DMS114 treated with DMSO at 0.1 percent for 48 hours (cell line): ENCODE data around the gene DBX1.
"Not testable (repeated sequence)": the region's sequence is repeated elsewhere in the genome, so short reads cannot be mapped to it uniquely, and the experiment has no call there.

ENCODE experiments used
- DNase-seq: peaks from one replicate; lab custom pipeline; 2025; ENCODE audit not compliant: unreplicated experiment; lab: John Stamatoyannopoulos, UW

Gene DBX1, protein sequence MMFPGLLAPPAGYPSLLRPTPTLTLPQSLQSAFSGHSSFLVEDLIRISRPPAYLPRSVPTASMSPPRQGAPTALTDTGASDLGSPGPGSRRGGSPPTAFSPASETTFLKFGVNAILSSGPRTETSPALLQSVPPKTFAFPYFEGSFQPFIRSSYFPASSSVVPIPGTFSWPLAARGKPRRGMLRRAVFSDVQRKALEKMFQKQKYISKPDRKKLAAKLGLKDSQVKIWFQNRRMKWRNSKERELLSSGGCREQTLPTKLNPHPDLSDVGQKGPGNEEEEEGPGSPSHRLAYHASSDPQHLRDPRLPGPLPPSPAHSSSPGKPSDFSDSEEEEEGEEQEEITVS

DNA sequence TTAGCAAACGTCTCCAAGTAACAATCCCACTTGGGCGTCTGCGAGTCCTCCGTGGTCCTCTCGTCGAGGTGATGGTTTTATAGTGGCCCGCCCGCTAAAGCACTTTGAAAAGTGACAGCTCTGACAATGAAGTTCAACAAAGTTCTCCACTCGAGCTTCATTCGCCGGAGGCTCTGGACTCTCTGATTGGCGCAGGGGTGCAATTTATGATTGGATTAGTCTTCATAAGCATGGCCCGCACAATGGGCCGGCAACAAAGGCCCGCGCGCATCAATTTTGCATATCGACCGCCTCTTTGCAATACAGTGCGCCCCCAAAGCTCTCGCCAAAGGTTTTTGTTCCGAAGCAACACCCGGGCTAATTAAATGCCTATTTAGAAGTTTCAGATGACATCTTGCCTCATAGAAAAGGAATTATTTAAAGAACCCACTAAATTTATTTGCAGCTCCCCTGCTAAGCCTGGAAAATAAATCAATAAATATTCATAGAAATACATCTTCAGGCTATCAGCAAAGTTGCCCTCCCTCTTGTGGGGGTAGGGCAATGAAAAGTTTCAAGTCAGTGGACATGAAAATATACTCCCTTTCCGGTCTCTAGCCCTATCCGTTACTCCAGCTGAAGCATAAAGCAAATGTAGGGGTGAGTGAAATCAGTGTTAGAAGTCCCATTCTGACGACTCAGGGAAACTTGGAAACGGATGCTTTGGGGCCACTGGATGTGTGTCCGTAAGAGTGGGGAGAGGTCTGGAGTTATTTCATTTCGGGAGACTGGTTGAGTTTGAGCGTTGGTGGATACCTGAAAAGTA, at the start of gene DBX1:
TSS of gene DBX1 (minus strand) at position 51 of the 805 bp plus-strand sequence. CDS start 151 bp downstream, outside the sequence.
- no peak for DNase-seq

DNA sequence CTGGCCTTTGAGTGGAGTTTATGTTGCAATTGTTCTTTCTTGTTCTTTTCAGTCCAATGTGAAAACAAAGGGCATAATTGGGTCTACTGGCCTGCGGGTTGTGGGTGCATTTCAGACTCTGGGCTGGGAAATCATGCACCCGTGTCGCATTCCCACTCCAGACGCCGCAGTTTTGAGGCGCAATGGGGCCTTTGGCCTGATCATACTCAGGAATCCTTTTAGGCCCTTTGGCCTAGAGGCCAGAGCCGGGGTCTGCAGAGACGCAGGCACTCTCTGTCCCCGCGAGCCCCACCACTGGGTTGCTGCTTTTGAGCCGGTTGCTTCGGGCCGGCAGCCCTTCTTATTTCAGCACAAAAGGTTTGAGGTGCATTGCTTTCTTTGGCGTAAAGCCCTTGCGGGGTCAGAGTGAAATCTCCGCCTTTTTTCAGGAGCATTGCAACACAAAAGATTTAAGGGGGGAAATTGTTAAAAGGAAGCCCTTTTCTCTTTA, 48.4 kb upstream of the DBX1 start:
- DNase-seq, result no peak

DNA sequence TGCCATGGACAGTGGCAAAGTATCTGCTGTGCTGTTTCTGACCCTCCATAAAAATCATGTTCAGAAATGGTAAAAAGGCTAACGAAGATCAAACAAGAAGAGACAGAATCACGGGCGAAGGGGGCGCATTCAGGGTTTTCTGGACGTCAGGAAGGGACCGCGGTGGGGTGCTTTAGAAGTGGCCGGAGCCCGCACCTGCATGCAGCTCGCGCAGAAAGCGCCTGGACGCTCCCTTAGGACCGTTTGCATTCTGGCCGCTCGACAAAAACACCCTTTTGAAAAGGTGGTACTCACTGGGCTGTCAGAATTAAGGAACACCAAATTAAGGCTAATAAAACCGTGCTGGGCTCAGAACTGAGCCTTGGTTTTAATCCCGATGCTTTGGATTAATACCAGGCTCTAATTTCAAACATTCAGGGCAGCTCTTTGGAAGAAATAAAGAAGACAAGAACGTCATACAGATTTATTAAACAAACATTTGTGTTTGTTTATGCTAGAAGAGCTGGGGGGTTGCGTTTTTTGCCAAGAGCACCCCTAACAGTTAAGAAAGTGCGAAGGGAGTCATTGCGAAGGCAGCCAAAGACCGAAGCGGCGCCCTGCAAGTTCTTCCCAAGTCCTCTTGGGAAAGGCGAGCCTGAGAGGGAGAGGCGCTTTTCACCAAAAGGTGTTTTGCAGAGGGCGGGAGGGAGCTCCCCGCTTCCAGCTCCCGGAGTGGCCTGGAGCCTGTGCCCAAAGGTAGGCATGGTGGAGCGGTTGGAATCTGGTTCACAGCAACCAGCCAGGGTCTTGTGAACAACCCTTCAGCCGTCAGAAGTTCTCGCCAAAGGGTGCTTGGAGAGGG, 47.7 kb upstream of the DBX1 start:
- DNase-seq, result no peak

DNA sequence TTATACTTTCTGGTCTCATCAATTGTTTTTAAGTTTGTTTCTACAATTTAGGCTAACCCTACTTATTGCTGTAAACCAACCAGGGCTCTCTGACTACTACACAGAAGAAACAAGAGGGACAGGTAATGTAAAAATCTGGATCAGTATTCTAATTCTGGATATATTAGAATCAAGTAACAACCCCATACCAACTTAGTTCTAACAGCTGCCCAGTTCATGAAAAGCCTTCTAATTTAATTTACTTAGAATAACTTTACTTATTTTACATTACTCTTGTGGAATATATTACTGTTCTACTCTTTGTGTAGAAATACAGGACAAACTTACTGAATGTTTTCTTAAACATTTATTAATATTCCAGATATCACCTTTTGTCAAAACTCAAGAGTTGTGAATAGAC, 45.5 kb upstream of the DBX1 start:
- no peak for DNase-seq

DNA sequence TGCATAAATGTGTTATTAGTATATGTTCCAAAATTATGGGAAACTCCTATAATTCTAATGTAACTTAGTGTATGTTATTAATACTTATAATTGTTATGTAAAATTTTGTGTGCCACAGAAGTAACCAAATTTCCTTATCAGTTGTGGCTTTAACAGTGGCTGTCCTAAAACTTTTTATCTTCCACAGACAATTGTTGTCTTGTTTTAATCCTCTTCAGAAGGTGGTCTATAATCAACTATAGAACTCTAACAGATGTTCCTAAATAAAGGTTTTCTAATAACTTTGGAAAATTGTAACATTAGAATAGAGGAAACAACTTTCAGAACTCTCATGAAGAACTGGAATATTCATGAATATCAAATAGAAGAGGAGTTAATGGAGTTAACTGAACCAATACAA, 44.4 kb upstream of the DBX1 start:
- DNase-seq, result no peak

DNA sequence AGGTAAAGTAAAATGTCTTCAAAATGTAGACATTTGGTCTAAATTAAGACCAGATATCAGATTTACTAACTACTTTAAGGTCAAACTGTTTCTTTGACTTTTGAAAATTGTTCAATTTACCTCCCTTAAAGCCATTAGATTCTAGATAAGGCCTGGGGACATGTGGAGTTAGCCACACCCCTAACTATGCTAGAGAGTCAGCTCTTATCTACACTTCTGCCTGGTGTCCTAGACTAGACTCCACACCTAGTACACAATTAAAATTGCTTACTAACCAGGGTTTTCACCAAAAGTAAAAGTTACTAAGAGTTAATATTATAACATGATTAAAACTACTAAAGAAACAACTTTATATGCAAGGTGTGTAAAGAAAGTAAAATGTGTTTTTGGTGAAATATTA, 43.6 kb upstream of the DBX1 start:
- DNase-seq, result no peak

DNA sequence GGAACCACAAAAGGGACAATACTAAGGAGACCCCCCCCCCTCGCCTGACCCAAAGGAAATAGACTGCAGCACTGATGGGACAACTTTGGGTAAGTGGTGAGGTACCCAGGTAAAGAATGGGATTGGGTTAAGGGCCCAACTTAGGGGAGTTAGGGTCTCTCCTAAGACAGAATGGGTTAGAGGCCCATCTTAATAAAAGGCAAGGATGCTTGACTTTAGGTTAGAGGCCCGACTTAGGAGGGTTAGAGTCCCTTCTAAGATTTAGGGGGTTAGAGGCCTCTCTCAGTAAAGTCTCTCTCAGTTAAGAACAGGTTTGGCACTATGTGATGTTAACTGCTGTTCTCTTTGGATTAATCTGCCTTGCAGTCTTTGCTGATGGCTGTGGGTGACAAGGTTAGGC, 41.0 kb upstream of the DBX1 start:
- DNase-seq, result no peak

DNA sequence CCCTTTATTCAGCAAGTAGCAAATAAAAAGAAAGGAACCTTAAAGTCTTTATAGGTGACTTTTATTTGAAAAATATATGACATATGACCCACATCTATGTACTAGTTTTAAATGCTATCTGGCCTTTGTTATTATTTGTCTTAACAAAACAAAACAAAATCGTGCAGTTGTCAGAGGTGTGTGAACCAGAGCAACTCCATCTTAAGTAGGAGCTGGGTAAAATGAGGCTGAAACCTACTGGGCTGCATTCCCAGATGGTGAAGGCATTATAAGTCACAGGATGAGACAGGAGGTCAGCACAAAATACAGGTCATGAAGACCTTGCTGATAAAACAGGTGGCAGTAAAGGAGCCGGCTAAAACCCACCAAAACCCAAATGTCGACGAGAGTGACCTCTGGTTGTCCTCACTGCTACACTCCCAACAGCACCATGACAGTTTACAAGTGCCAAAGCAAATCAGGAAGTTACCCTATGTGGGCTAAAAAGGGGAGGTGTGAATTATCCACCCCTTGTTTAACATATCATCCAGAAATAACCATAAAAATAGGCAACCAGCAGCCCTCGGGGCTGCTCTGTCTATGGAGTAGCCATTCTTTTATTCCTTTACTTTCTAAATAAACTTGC, 40.2 kb upstream of the DBX1 start:
- not testable (repeated sequence) for DNase-seq

DNA sequence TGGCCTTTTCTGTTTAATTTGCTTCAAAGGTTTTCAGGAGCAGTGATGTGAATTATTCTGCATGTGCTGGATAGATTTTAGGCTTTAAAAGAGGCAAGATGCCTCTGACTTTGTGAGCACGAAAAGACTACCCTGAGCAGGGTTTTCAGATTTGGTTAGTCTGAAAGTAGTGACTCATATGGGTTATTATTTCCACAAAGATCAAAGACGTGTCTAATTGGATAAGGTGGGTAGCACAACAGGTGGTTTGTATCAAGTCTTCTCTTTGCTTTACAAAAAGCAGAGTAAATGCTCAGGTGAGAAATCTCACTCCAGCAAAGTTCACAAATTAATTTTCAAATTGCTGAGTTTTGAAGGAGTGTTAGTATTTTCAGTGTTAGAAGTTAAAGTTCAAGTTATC, 37.6 kb upstream of the DBX1 start:
- no peak for DNase-seq

DNA sequence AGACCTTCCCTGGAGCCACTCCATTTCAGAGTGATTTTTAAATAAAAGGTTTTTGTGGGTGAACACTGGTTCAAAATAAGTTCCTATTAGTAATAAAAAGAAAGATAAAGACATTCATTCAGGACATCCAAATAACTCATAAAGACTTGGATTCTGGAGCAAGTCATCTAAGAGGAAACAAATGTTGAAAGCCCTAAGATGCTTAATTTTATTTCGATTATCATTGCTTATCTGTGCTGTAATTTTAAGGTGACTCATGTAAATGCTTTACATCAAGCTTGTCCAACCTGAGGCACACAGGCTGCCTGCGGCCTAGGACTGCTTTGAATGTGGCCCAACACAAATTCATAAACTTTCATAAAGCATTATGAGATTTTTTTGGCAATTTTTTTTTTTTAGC, 34.2 kb upstream of the DBX1 start:
- no peak for DNase-seq

DNA sequence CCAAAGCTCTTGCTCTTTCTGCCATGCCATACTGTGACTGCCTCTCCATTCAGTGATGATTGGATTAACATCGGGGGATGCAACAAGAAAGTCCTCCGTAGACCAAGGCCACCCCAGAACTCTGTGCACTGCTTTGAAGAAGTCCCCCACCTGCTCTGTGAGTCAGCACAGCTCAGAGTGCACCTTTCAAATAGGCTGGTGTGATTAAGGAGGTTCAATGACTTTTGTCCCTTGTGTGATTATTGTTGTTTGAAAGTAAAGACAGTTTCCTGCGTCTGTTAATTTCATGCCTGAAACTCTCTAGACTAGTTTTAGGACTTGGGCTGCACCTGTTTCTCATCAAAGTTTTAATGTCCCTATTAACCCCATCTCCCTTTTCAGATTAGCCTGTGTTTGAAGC, 33.0 kb upstream of the DBX1 start:
- DNase-seq, result no peak

DNA sequence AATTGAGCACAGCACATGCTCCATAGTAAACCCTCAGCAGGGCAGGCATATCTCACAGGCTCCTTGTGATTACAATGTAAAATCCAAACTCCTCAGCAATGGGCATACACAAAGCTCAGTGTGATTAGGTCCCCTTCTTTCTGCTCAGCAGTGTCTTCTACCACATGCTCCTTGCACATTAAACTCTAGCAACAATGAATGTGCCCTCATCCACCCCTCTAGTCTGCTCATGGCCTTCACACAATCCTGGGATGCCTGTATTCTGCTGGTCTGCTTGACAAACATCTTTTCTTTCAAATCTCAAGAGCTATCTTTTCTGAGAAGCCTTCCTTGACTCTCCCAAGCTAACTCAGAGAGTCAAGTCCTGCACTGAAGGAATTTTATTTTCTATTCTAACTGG, 32.4 kb upstream of the DBX1 start:
- DNase-seq, result no peak

DNA sequence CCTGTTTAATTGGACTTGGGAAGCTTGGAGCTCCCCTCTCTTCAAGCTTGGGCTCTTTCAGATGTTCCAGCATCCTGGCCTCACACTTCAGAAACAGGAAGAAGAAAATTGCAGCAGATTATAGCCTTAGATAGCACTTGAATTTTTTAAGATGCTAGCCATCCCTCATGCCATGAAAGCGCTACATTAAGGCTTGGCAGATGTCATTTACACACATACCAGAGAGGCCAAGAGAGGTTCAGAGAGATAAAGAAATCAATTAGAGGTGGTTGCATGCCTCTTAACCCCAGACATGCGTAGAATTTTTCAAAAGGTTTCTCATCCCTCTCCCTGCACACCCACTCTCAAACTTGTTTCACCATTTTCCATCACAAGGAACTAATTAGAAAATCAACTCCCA, 31.9 kb upstream of the DBX1 start:
- no peak for DNase-seq

DNA sequence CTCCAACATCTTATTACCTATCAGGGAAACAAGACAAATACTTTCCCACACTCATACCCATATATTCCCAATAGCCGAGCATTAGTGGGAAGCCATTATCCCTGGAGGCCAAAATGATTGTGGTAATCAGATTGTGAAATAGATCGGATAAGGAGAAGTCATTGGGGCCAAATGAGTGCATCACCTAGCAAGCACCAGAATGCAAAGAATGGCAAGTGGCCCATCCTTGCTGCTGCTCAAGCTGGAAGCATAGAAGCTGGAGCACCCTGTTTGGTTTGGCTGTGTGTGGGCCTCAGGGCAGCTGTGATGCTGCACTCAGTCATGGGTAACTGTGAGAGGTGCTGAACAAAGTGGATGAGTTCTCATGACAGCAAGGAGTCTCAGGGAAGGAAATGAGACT, 18.7 kb upstream of the DBX1 start:
- no peak for DNase-seq

DNA sequence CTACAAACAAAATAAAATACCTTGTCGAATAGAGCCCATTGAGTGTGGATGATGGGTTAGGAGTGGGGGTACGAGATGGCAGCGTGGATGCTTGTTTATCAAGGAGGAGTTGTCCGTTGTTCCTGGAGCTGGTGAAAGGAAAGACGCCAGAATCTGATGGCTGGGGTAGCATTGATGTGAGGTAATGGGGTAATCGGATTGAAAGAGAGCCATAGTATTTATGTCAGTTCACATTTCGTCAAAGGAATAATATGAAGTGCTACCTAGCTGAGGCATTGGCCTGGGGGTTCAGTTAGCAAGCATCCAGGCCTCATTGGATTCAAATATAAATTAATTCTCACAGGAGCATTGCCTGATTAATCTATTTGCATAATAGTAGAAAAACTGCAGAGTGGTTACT, 16.9 kb upstream of the DBX1 start:
- no peak for DNase-seq

DNA sequence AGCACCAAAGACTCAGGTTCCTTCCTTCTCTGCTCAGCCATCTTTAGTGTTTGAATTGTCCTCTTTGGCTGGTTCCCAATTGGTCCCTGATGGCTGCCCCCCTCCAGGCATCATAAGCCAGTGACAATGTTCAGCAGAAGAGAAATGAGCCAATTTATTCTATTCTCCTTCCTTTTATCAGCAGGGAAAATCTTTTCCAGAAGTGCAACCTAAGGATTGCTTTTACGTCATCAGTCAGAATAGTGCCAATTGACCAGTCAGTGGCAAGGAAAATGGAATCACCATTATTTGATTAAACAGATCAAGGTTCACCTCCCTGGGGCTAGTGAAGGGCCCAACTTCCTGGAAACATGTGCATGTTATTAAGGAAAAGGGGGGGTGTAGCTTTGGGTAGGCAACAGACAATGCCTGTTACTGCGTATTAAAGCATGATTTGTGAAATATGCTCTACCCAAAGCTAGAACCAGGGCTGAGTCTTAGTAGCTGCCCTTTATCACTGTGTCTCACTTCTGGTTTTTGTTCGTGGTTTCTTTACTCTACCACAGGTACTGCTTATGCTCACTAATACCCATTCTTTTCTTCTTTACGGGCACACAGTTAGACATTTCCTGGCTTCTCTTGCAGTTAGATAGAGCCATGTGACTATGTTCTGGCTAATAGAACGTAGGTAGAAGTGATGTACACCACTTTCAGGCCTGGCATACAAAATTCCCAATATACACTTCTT, 12.6 kb upstream of the DBX1 start:
- no peak for DNase-seq

DNA sequence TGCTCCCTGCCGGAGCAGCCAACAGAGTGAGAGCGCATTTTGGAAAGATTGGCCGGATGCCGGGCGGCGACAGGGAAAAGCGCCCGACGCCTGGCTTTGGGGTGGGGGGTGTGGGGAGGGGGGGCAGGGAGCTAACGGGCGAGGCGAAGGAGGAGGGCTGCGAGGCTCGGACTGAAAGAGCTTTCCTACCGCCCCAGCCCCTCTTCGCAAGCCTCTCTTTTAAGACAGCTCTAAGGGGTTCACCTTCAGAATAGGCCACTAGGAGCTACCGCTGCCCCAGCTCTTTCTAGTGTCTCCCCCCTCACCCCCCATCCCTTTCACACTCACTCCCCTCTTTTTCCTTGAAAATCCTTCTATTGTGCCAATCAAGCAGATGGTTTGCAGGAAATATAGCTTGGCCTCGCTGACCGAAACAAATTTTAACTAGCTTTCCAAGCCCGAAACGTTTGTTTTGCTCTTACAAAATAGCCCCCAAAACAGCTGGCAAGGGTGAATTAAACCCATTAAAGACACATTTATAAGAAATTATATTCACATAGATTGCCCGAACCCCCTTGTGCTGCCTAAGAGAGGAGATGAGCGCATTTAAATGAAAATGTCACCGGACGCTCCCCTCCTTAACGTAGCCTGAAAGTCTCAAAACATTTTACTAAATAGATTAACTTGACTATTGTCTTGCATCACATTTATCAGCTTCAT, 3.7 kb upstream of the DBX1 start:
- no peak for DNase-seq

DNA sequence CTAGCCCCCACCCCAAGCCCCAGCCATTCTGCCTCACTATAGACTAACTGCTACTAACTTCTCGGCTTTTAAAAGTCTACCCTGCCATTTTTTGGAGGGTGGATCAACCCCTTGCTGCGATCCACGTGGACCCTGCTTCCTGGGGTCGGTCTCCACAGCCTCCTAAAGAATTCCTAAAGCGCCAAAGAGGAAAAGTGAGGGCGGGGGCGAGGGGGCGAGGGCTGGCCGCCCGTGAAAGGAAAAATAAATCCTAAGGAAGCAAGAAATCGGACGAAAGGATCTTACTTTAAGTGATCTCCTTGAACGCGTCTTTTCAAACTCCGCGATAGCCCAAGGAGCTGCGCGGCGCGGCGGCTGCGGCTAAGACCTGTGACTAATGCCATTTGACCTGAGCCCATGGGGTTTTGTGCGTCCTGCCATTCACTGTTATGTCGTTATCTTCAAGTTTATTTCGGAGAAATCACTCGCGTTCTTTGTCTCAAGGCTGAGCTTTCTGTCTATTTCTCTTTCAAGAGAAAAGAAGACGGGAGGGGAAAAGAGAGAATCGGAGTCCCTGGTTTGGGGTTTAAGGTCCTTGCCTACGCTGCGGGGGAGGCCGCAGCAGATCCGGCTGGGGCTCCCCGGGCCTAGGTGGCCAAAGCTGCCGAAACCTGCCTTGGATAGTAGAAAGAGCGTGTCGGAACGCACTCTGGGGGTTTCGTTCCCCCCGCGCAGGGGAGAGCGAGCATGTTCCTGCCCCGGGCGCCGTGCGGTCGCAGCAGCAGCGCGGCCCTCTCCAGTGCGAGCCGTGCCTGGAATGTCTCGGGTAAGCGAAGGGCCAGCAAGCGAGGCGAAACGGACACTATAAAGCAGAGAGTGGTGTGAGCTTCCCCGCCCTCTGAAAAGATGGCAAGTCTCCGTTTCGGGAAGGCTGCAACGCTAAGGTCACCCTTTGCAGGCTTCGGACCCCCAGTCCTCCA, 2.8 kb upstream of the DBX1 start:
- no peak for DNase-seq
